HepG2 (cell line): ENCODE results near the gene TBC1D21. TPM values are rescaled to one million over a fixed set of nuclear protein-coding genes. Genes with fewer than 3 reads are reported as not detected.

ENCODE experiments used
- ATAC-seq: fragments of 200-7000 bp; cut with Tn5 transposase; 3 replicates; pipeline ENCODE4 v1.9.1; 2020; ENCODE audit warnings: mild to moderate bottlenecking, moderate library complexity
- BruUV-seq: library from RNA; stranded (reverse); fragments of 400-500 nt; replicated peaks from 2 replicates; lab custom pipeline; 2021; lab: Mats Ljungman, UMichigan
- CTCF ChIA-PET: fragments of 300-600 bp; formaldehyde crosslinking; extraction: SDS; loops from one replicate; lab custom pipeline; 2021; ENCODE audit warnings: low total read pairs, inconsistent platforms, low intra/inter-chr PET ratio; lab: Yijun Ruan, JAX
- POLR2A ChIA-PET: fragments of 350-600 bp; sonication (Branson Sonifier 250); formaldehyde crosslinking; loops from one replicate; lab custom pipeline; 2020; ENCODE audit warnings: antibody characterized with exemption, inconsistent platforms; lab: Yijun Ruan, JAX
- DNase-seq: peaks from one replicate; pipeline ENCODE4 v3.0.0-alpha.2; 2015; ENCODE audit warnings: low spot score
- FAIRE-seq: peaks from 3 replicates; lab custom pipeline; 2011; peaks lifted over from hg19 to GRCh38; lab: Jason Lieb, UNC
- H2AFZ ChIP-seq: one replicate; pipeline ENCODE4 v1.6.1; 2011; ENCODE audit warnings: low read length, inconsistent platforms
- H3K27ac ChIP-seq: fragments of 300-600 bp; 3 replicates; pipeline ENCODE4 v1.8.0; 2011; ENCODE audit warnings: mixed run types, mild to moderate bottlenecking, mixed read lengths, low read length, inconsistent platforms; ENCODE audit not compliant: insufficient read depth; ENCODE audit errors: extremely low read length
- H3K27me3 ChIP-seq, 2 experiments: fragments of 200-600 bp in 1 of 2; 2 replicates in 1 of 2; 3 replicates in 1 of 2; pipeline versions ENCODE4 v1.6.0 to v1.8.0; 2011; ENCODE audit warnings: low read length in 2 of 2, mild to moderate bottlenecking in 2 of 2, moderate library complexity in 2 of 2, inconsistent platforms in 1 of 2; ENCODE audit not compliant: insufficient read depth in 2 of 2, control insufficient read depth in 1 of 2
- H3K36me3 ChIP-seq, 2 experiments: fragments of 200-600 bp in 1 of 2; replicated peaks in 1 of 2; 2 replicates in 1 of 2; 3 replicates in 1 of 2; pipeline versions ENCODE4 v1.5.1 to v1.8.0; 2011; ENCODE audit warnings: low read length in 2 of 2, inconsistent platforms in 1 of 2; ENCODE audit not compliant: insufficient read depth in 2 of 2, control insufficient read depth in 1 of 2
- H3K4me1 ChIP-seq: 2 replicates; pipeline ENCODE4 v1.5.1; 2012; ENCODE audit warnings: low read length, inconsistent platforms; ENCODE audit not compliant: insufficient read depth
- H3K4me2 ChIP-seq: 2 replicates; pipeline ENCODE4 v1.6.0; 2011; ENCODE audit warnings: low read depth, low read length, inconsistent platforms
- H3K4me3 ChIP-seq, 3 experiments: fragments of 200-600 bp in 1 of 3; sonication (generic), shearing (Covaris generic) in 1 of 3; replicated peaks in 1 of 3; 2 replicates each; pipeline ENCODE4 v1.5.1; 2011 to 2016; ENCODE audit warnings: low read length in 3 of 3, inconsistent platforms in 2 of 3, low read depth in 2 of 3, mild to moderate bottlenecking in 2 of 3, control low read depth in 1 of 3, mixed read lengths in 1 of 3; ENCODE audit not compliant: insufficient read depth in 1 of 3
- H3K79me2 ChIP-seq: one replicate; pipeline ENCODE4 v1.6.1; 2011; ENCODE audit warnings: low read length, inconsistent platforms; ENCODE audit not compliant: insufficient read depth
- H3K9ac ChIP-seq: 2 replicates; pipeline ENCODE4 v1.6.0; 2011; ENCODE audit warnings: mild to moderate bottlenecking, low read depth, low read length, inconsistent platforms; ENCODE audit not compliant: insufficient read depth
- H3K9me3 ChIP-seq: 2 replicates; pipeline ENCODE4 v1.5.1; 2012; ENCODE audit warnings: mild to moderate bottlenecking, low read length
- H4K20me1 ChIP-seq: 2 replicates; pipeline ENCODE4 v1.6.0; 2011; ENCODE audit warnings: inconsistent platforms, mild to moderate bottlenecking, low read length, moderate library complexity; ENCODE audit not compliant: insufficient read depth
- RBM22 ChIP-seq: fragments of 200-400 bp; formaldehyde crosslinking; optimal IDR thresholded peaks from 2 replicates; pipeline ENCODE3; 2017; ENCODE audit warnings: mild to moderate bottlenecking, low read length, moderate library complexity
- RFX3 ChIP-seq: IDR thresholded peaks from 2 replicates; pipeline ENCODE4 v1.6.1; 2016; ENCODE audit warnings: missing biosample characterization, missing genetic modification reagents
- THAP11 ChIP-seq: IDR thresholded peaks from 2 replicates; pipeline ENCODE4 v1.6.1; 2016; ENCODE audit warnings: missing biosample characterization, missing genetic modification reagents
- ZBTB8A ChIP-seq: sonication (generic); formaldehyde crosslinking; IDR thresholded peaks from 2 replicates; pipeline ENCODE4 v1.4.0; 2020; ENCODE audit warnings: mild to moderate bottlenecking, low read depth, missing genetic modification reagents, borderline replicate concordance
- WGBS: methylation state at CpG from one replicate; pipeline ENCODE4 v1.1.6; 2017; ENCODE audit warnings: low lambda C conversion rate; 5-methylcytosine and 5-hydroxymethylcytosine counted together
- in situ Hi-C: cut with HindIII; loops from 2 replicates; pipeline ENCODE4 v1.10.0; 2017; ENCODE audit warnings: low pct_unique_long_range_greater_than_20kb; ENCODE audit not compliant: extremely low pct_ligation_motif_present
- intact Hi-C: fragments of 100-400 bp; cut with micrococcal nuclease; formaldehyde crosslinking; loops from one replicate; pipeline ENCODE4 v1.10.0; 2022; ENCODE audit not compliant: unreplicated experiment
- polyA plus RNA-seq, 8 experiments: library from polyadenylated mRNA; depleted of rRNA in 3 of 8; stranded (reverse) in 7 of 8; unstranded in 1 of 8; fragments of >200 nt; fragmentation: Illumina TruSeq in 4 of 8; extraction: Trizol in 4 of 8; gene quantifications; 2 replicates each; pipeline versions ENCODE4 v1.2.1 to v1.2.3, GENCODE V29; 2011 to 2016; ENCODE audit warnings: low read depth in 4 of 8, missing spikeins in 1 of 8, mixed read lengths in 1 of 8; ENCODE audit not compliant: insufficient read depth in 1 of 8
- total RNA-seq, 5 experiments: library from RNA; depleted of rRNA; stranded (reverse); fragments of >200 nt; fragmentation: Illumina TruSeq; extraction: Trizol; gene quantifications; 2 replicates each; pipeline ENCODE4 v1.2.3, GENCODE V29; 2016; ENCODE audit warnings: low read depth in 1 of 5
- TF ChIP-seq, protein P1 (sequence below): fragments of 450-650 bp; IDR thresholded peaks from 2 replicates; pipeline ENCODE4 v1.6.1; 2016
- TF ChIP-seq, protein P2 (sequence below): sonication (generic); formaldehyde crosslinking; IDR thresholded peaks from 2 replicates; pipeline ENCODE4 v1.4.0; 2020; ENCODE audit warnings: missing genetic modification reagents, mild to moderate bottlenecking, borderline replicate concordance
- TF ChIP-seq, protein P3 (sequence below): sonication (generic); formaldehyde crosslinking; conservative IDR thresholded peaks from 2 replicates; pipeline ENCODE4 v1.5.0; 2020; ENCODE audit warnings: missing genetic modification reagents

Gene TBC1D21
- total and polyA plus RNA-seq, 2 of the 13 experiments (the other 11 are each of a cell fraction or from before 2014, with no cell fraction given), result not detected

DNA sequence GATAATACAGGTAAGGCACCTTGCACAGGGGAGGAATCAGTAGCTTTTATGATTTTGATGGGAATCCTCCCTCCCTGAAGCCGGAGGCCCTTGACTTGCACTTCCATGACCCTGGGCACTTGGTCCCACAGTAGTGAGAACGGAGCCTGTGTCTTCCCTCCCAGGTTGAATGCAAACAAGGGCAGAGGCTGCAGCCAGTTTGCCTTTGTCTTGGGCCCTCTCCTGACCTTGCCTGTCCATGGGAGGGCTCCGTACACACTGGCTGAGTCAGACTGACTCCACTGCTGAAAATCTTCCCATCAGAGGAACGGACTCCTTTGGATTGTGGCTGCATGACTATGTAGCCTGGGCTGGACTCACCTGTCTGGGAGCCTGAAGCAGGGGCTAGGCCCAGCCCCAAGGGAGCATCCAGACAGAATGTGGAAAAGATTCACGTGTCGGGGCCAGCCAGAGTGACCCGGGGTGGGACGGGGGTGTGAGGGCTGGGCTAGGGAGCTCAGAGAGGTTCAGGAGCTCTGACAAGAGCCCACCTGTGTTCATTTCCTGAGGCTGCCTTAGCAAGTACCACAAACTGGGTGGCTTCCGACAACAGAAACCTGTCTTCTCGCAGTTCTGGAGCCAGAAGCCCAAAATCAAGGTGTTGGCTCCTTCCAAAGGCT, 9.5 kb downstream of the TBC1D21 start:
- ChIA-PET CTCF (no interaction called here), POLR2A (no interaction called here)
- H3K36me3 ChIP-seq, result no peaks in the 10 kb centered on the region
- no peaks in the 10 kb centered on the region for H4K20me1 ChIP-seq
- BruUV-seq, result no TSS peak
- 0% methylated on average over 2 of the region's 10 CpGs for WGBS
- no peak overlapping the region for H3K4me3 ChIP-seq
- FAIRE-seq, result no peak
- H3K4me2 ChIP-seq, result no peak overlapping the region
- no peak overlapping the region for H3K9ac ChIP-seq
- H3K4me1 ChIP-seq, result no peaks in the 10 kb centered on the region
- H3K27me3 ChIP-seq, result peaks cover 0 to 1% of the 10 kb centered on the region in 2 experiments; a peak in 1 of 5 replicates
- TF ChIP-seq, protein P1, sequence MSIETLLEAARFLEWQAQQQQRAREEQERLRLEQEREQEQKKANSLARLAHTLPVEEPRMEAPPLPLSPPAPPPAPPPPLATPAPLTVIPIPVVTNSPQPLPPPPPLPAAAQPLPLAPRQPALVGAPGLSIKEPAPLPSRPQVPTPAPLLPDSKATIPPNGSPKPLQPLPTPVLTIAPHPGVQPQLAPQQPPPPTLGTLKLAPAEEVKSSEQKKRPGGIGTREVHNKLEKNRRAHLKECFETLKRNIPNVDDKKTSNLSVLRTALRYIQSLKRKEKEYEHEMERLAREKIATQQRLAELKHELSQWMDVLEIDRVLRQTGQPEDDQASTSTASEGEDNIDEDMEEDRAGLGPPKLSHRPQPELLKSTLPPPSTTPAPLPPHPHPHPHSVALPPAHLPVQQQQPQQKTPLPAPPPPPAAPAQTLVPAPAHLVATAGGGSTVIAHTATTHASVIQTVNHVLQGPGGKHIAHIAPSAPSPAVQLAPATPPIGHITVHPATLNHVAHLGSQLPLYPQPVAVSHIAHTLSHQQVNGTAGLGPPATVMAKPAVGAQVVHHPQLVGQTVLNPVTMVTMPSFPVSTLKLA, result no peak
- TF ChIP-seq RBM22, result no peak
- TF ChIP-seq, protein P2, sequence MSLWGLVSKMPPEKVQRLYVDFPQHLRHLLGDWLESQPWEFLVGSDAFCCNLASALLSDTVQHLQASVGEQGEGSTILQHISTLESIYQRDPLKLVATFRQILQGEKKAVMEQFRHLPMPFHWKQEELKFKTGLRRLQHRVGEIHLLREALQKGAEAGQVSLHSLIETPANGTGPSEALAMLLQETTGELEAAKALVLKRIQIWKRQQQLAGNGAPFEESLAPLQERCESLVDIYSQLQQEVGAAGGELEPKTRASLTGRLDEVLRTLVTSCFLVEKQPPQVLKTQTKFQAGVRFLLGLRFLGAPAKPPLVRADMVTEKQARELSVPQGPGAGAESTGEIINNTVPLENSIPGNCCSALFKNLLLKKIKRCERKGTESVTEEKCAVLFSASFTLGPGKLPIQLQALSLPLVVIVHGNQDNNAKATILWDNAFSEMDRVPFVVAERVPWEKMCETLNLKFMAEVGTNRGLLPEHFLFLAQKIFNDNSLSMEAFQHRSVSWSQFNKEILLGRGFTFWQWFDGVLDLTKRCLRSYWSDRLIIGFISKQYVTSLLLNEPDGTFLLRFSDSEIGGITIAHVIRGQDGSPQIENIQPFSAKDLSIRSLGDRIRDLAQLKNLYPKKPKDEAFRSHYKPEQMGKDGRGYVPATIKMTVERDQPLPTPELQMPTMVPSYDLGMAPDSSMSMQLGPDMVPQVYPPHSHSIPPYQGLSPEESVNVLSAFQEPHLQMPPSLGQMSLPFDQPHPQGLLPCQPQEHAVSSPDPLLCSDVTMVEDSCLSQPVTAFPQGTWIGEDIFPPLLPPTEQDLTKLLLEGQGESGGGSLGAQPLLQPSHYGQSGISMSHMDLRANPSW (CRISPR knock-in tag), result no peak
- TF ChIP-seq RFX3, result no peak
- TF ChIP-seq ZBTB8A, result no peak
- TF ChIP-seq, protein P3, sequence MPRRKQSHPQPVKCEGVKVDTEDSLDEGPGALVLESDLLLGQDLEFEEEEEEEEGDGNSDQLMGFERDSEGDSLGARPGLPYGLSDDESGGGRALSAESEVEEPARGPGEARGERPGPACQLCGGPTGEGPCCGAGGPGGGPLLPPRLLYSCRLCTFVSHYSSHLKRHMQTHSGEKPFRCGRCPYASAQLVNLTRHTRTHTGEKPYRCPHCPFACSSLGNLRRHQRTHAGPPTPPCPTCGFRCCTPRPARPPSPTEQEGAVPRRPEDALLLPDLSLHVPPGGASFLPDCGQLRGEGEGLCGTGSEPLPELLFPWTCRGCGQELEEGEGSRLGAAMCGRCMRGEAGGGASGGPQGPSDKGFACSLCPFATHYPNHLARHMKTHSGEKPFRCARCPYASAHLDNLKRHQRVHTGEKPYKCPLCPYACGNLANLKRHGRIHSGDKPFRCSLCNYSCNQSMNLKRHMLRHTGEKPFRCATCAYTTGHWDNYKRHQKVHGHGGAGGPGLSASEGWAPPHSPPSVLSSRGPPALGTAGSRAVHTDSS, result no peak
- TF ChIP-seq THAP11 (CRISPR knock-in tag), result no peak
- H2AFZ ChIP-seq, result no peak overlapping the region
- no peak for DNase-seq
- in situ Hi-C loops, result no loop called here
- no peak overlapping the region for H3K27ac ChIP-seq
- ATAC-seq, result no peak
- H3K9me3 ChIP-seq, result no peaks in the 10 kb centered on the region
- intact Hi-C loops, result no loop called here
- no peaks in the 10 kb centered on the region for H3K79me2 ChIP-seq
